AG09309 (cell line): ENCODE measurements around the gene ABLIM2.

ENCODE experiments used
- DNase-seq: peaks from one replicate; pipeline ENCODE4 v3.0.0-alpha.2; 2010; ENCODE audit warnings: low read depth
- H3K4me3 ChIP-seq: 2 replicates; pipeline ENCODE4 v1.5.1; 2011; ENCODE audit warnings: mild to moderate bottlenecking, low read depth, low read length, moderate library complexity; ENCODE audit not compliant: control insufficient read depth
- CTCF ChIP-seq: IDR thresholded peaks from 2 replicates; pipeline ENCODE4 v1.5.1; 2011; ENCODE audit warnings: mild to moderate bottlenecking, low read depth, low read length, inconsistent platforms; ENCODE audit not compliant: insufficient read depth, control insufficient read depth; ENCODE audit errors: missing control alignments

Gene ABLIM2

GRCh38 chr4:8203052-8203401 lies 44.4 kb upstream of the ABLIM2 start:
- no peak for TF ChIP-seq CTCF
- no peak overlapping the region for H3K4me3 ChIP-seq
- no peak for DNase-seq

GRCh38 chr4:8202108-8203051 lies 43.8 kb upstream of the ABLIM2 start:
- no peak overlapping the region for H3K4me3 ChIP-seq
- no peak for TF ChIP-seq CTCF
- DNase-seq: no peak

GRCh38 chr4:8201321-8201781 lies 42.7 kb upstream of the ABLIM2 start:
- no peak for DNase-seq
- no peak overlapping the region for H3K4me3 ChIP-seq
- TF ChIP-seq CTCF: no peak

GRCh38 chr4:8200302-8200975 lies 41.8 kb upstream of the ABLIM2 start:
- TF ChIP-seq CTCF: no peak
- no peak for DNase-seq
- no peak overlapping the region for H3K4me3 ChIP-seq

GRCh38 chr4:8199594-8200301 lies 41.1 kb upstream of the ABLIM2 start:
- DNase-seq: no peak
- H3K4me3 ChIP-seq: peak overlapping the region; percentile 33
- TF ChIP-seq CTCF: no peak

- no peak for TF ChIP-seq CTCF
- peak within 1 kb of the TSS; percentile 33 for H3K4me3 ChIP-seq
- DNase-seq: no peak
Measured at GRCh38 chr4:8198906-8199593, 40.4 kb upstream of the ABLIM2 start, which contains the start of gene SH3TC1. Gene SH3TC1 (plus strand): TSS chr4:8199290. CDS start chr4:8205195, 5,905 bp downstream.
